Endothelial cell of umbilical vein (primary cell): Measurements from ENCODE around the gene SLCO2A1. TPM values are rescaled to one million over a fixed set of nuclear protein-coding genes. Genes with fewer than 3 reads are reported as not detected.

Experiments
- BruUV-seq: library from RNA; stranded (reverse); fragments of 400-500 nt; replicated peaks from 2 replicates; lab custom pipeline; 2021; lab: Mats Ljungman, UMichigan
- CTCF ChIA-PET: fragments of 300-600, 350-600 bp; sonication (Branson Sonifier 250); formaldehyde crosslinking; loops from one replicate; lab custom pipeline; 2021; ENCODE audit warnings: antibody characterized with exemption, inconsistent platforms; lab: Charles Lee
- POLR2A ChIA-PET: fragments of 300-600, 350-600 bp; sonication (Branson Sonifier 250); formaldehyde crosslinking; loops from one replicate; lab custom pipeline; 2021; ENCODE audit warnings: antibody characterized with exemption, inconsistent platforms; lab: Charles Lee
- DNase-seq: peaks from one replicate; pipeline ENCODE4 v3.0.0-alpha.2; 2011; ENCODE audit warnings: low read depth, low spot score
- FAIRE-seq: peaks from 2 replicates; lab custom pipeline; 2011; peaks lifted over from hg19 to GRCh38; lab: Jason Lieb, UNC
- H2AFZ ChIP-seq: 2 replicates; pipeline ENCODE4 v1.6.0; 2012; ENCODE audit warnings: low read depth, low read length, control low read depth, inconsistent platforms
- H3K27ac ChIP-seq: 2 replicates; pipeline ENCODE4 v1.5.1; 2011; ENCODE audit warnings: low read depth, mild to moderate bottlenecking, control low read depth, low read length, moderate library complexity; ENCODE audit not compliant: insufficient read depth
- H3K27me3 ChIP-seq, 2 experiments: 2 replicates each; pipeline versions ENCODE4 v1.6.0 to v1.6.1; 2011; ENCODE audit warnings: low read length in 2 of 2, mixed read lengths in 1 of 2; ENCODE audit not compliant: control insufficient read depth in 2 of 2, insufficient read depth in 2 of 2
- H3K36me3 ChIP-seq, 2 experiments: 2 replicates in 1 of 2; 3 replicates in 1 of 2; pipeline ENCODE4 v1.5.1; 2011; ENCODE audit warnings: low read length in 2 of 2, mild to moderate bottlenecking in 1 of 2, moderate library complexity in 1 of 2; ENCODE audit not compliant: control insufficient read depth in 2 of 2, insufficient read depth in 2 of 2; ENCODE audit errors: extremely low read depth in 1 of 2
- H3K4me1 ChIP-seq: 3 replicates; pipeline ENCODE4 v1.5.1; 2011; ENCODE audit warnings: mild to moderate bottlenecking, low read length; ENCODE audit not compliant: control insufficient read depth, insufficient read depth; ENCODE audit errors: extremely low read depth
- H3K4me2 ChIP-seq: 2 replicates; pipeline ENCODE4 v1.6.1; 2011; ENCODE audit warnings: low read length, control low read depth, mixed read lengths; ENCODE audit not compliant: insufficient read depth
- H3K4me3 ChIP-seq, 3 experiments: fragments of 200-600 bp in 1 of 3; sonication (generic), shearing (Covaris generic) in 1 of 3; replicated peaks in 1 of 3; 2 replicates each; pipeline ENCODE4 v1.5.1; 2011 to 2016; ENCODE audit warnings: control low read depth in 3 of 3, low read length in 3 of 3, mild to moderate bottlenecking in 2 of 3, inconsistent platforms in 1 of 3, low read depth in 1 of 3, moderate library complexity in 1 of 3; ENCODE audit not compliant: insufficient read depth in 1 of 3
- H3K79me2 ChIP-seq: 2 replicates; pipeline ENCODE4 v1.6.0; 2012; ENCODE audit warnings: low read length, inconsistent platforms; ENCODE audit not compliant: control insufficient read depth, insufficient read depth
- H3K9ac ChIP-seq: replicated peaks from 2 replicates; pipeline ENCODE3; 2011; ENCODE audit warnings: low read length, control low read depth; ENCODE audit not compliant: insufficient read depth; ENCODE audit errors: extremely low read depth
- H3K9me1 ChIP-seq: replicated peaks from 3 replicates; pipeline ENCODE4 v1.6.0; 2011; ENCODE audit warnings: mild to moderate bottlenecking, low read length; ENCODE audit not compliant: control insufficient read depth, insufficient read depth; ENCODE audit errors: extremely low read depth
- H3K9me3 ChIP-seq: replicated peaks from 2 replicates; pipeline ENCODE4 v1.5.1; 2012; ENCODE audit warnings: low read length, inconsistent platforms; ENCODE audit not compliant: control insufficient read depth, insufficient read depth
- H4K20me1 ChIP-seq: replicated peaks from 2 replicates; pipeline ENCODE3; 2011; ENCODE audit warnings: mild to moderate bottlenecking, low read length; ENCODE audit not compliant: control insufficient read depth, insufficient read depth; ENCODE audit errors: extremely low read depth
- CTCF ChIP-seq, 2 donors: IDR thresholded peaks; 1 replicate in 1 of 2; 2 replicates in 1 of 2; pipeline ENCODE4 v1.5.1; 2011; ENCODE audit warnings: low read length in 2 of 2, mild to moderate bottlenecking in 2 of 2, moderate library complexity in 2 of 2, control low read depth in 1 of 2, inconsistent platforms in 1 of 2, low read depth in 1 of 2; ENCODE audit not compliant: insufficient read depth in 1 of 2; ENCODE audit errors: extremely low read depth in 1 of 2
- EZH2 ChIP-seq: IDR thresholded peaks from 2 replicates; pipeline ENCODE4 v1.6.1; 2012; ENCODE audit warnings: borderline replicate concordance, low read depth, mild to moderate bottlenecking, moderate library complexity, low read length, inconsistent platforms; ENCODE audit not compliant: severe bottlenecking
- FOS ChIP-seq: IDR thresholded peaks from 2 replicates; pipeline ENCODE4 v1.6.1; 2011; ENCODE audit warnings: mild to moderate bottlenecking, low read length, moderate library complexity, borderline replicate concordance; ENCODE audit not compliant: insufficient read depth
- GATA2 ChIP-seq: IDR thresholded peaks from 2 replicates; pipeline ENCODE4 v1.7.0; 2011; ENCODE audit warnings: low read depth, mild to moderate bottlenecking, moderate library complexity, mixed read lengths, low read length; ENCODE audit not compliant: insufficient read length, insufficient read depth
- JUN ChIP-seq: IDR thresholded peaks from 2 replicates; pipeline ENCODE4 v1.6.1; 2011; ENCODE audit warnings: borderline replicate concordance, low read depth; ENCODE audit not compliant: insufficient read length, insufficient read depth
- MAX ChIP-seq: IDR thresholded peaks from 2 replicates; pipeline ENCODE4 v1.6.1; 2011; ENCODE audit not compliant: insufficient read depth, insufficient read length
- MYC ChIP-seq: IDR thresholded peaks from one replicate; pipeline ENCODE4 v1.6.1; 2011; ENCODE audit warnings: mild to moderate bottlenecking, low read depth, low read length
- POLR2A ChIP-seq: IDR thresholded peaks from 2 replicates; pipeline ENCODE4 v1.6.1; 2012; ENCODE audit warnings: low read depth, mild to moderate bottlenecking, control low read depth, low read length
- POLR2AphosphoS5 ChIP-seq: IDR thresholded peaks from 2 replicates; pipeline ENCODE4 v1.6.1; 2012; ENCODE audit warnings: low read depth, mild to moderate bottlenecking, control low read depth, low read length, moderate library complexity; ENCODE audit not compliant: insufficient read depth
- dilution Hi-C: fragments of 300-500 bp; cut with MboI; formaldehyde crosslinking; loops from one replicate; pipeline ENCODE4 v1.15.0; 2019; ENCODE audit warnings: low sequenced_read_pairs; ENCODE audit not compliant: extremely low pct_ligation_motif_present
- intact Hi-C: fragments of 100-400 bp; cut with micrococcal nuclease; formaldehyde crosslinking; loops from one replicate; pipeline ENCODE4 v1.10.0; 2022
- polyA plus RNA-seq, 4 experiments: library from polyadenylated mRNA; depleted of rRNA in 3 of 4; stranded (reverse) in 3 of 4; unstranded in 1 of 4; fragments of >200 nt; gene quantifications; 2 replicates each; pipeline versions ENCODE4 v1.2.1 to v1.2.3, GENCODE V29; 2011 to 2012; ENCODE audit warnings: missing spikeins in 1 of 4
- total RNA-seq: library from RNA; stranded (reverse); gene quantifications from 2 replicates; pipeline ENCODE4 v1.2.3, GENCODE V29; 2021

SLCO2A1 gene
- total and polyA plus RNA-seq, 2 donors (not counting 3 experiments of a cell fraction or from before 2014, with no cell fraction given): 1.4 to 11.9 TPM

DNA sequence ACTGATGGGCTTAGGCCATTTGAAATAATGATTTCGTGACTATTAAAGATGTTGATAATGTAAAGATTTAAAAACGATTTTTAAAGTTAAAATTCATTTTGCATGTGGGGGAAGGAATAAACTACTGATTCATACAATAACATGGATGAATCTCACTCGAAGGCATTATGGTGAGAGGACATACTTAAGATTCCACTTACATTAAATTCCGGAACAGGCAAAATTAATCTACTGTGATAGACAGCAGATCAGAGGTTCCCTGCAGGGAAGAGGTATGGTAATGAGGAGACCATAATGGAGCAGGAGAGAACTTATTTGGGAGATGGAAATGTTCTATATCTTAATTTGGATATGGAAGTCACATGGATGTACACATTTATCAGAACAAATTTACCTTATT is 105.7 kb downstream of the SLCO2A1 start:
- dilution Hi-C loops: no loop called here

More for the DNA sequence above, 105.7 kb downstream of the SLCO2A1 start:
- no peaks in the 10 kb centered on the region for H3K36me3 ChIP-seq
- FAIRE-seq: no peak
- intact Hi-C loops: no loop called here
- H3K9ac ChIP-seq: no peak overlapping the region
- H4K20me1 ChIP-seq: no peaks in the 10 kb centered on the region
- H3K9me1 ChIP-seq: no peaks in the 10 kb centered on the region
- peaks cover 7% of the 10 kb centered on the region for H3K4me1 ChIP-seq
- H3K27me3 ChIP-seq: peaks cover 0 to 2% of the 10 kb centered on the region in 2 experiments
- H3K9me3 ChIP-seq: no peaks in the 10 kb centered on the region
- H3K27ac ChIP-seq: no peak overlapping the region
- H2AFZ ChIP-seq: no peak overlapping the region
- ChIA-PET CTCF (interaction anchor here (1.2 kb wide), 1 partner anchor 13 kb away, joined by 3 read pairs; no protein-coding TSS in a partner anchor), POLR2A (no interaction called here)
- H3K4me2 ChIP-seq: no peak overlapping the region
- no peak for DNase-seq
- no peak overlapping the region for H3K4me3 ChIP-seq
- H3K79me2 ChIP-seq: no peaks in the 10 kb centered on the region
- BruUV-seq: no TSS peak
- TF ChIP-seq CTCF (IDR thresholded peaks at IDR 0.05; ENCODE audit: extremely low read depth in 1 of 2, insufficient read depth in 1 of 2, low read depth in 1 of 2, low read length in 2 of 2): no peak
- no peak for TF ChIP-seq FOS
- no peak for TF ChIP-seq JUN
- TF ChIP-seq GATA2: no peak
- no peak for TF ChIP-seq MYC
- TF ChIP-seq POLR2A: no peak
- TF ChIP-seq POLR2AphosphoS5: no peak
- TF ChIP-seq MAX: no peak
- no peak for TF ChIP-seq EZH2
